GM23248 (cell line): ENCODE measurements around the gene PRDM16. TPM values are rescaled to one million over a fixed set of nuclear protein-coding genes. Genes with fewer than 3 reads are reported as not detected.

Experiments used
- DNase-seq: peaks from one replicate; pipeline ENCODE4 v3.0.0-alpha.2; 2015
- H2AFZ ChIP-seq: fragments of 200-600 bp; sonication (generic); 2 replicates; pipeline ENCODE4 v1.6.1; 2016; ENCODE audit warnings: antibody characterized with exemption
- H3F3A ChIP-seq: fragments of 200-600 bp; sonication (generic); 2 replicates; pipeline ENCODE4 v1.6.1; 2016; ENCODE audit warnings: mild to moderate bottlenecking, antibody characterized with exemption, mixed run types; ENCODE audit not compliant: insufficient read depth
- H3K27ac ChIP-seq: fragments of 200-600 bp; sonication (generic); 2 replicates; pipeline ENCODE4 v1.5.1; 2016; ENCODE audit warnings: mild to moderate bottlenecking
- H3K27me3 ChIP-seq: fragments of 200-600 bp; sonication (generic); replicated peaks from 2 replicates; pipeline ENCODE4 v1.6.1; 2016; ENCODE audit warnings: mild to moderate bottlenecking; ENCODE audit not compliant: insufficient read depth
- H3K36me3 ChIP-seq: fragments of 200-600 bp; sonication (generic); 2 replicates; pipeline ENCODE4 v1.6.1; 2016; ENCODE audit warnings: low read depth, mild to moderate bottlenecking
- H3K4me1 ChIP-seq: fragments of 200-600 bp; sonication (generic); 2 replicates; pipeline ENCODE4 v1.6.1; 2016; ENCODE audit warnings: mild to moderate bottlenecking; ENCODE audit not compliant: insufficient read depth
- H3K4me2 ChIP-seq: fragments of 200-600 bp; sonication (generic); one replicate; pipeline ENCODE4 v1.6.1; 2016; ENCODE audit warnings: mild to moderate bottlenecking; ENCODE audit not compliant: unreplicated experiment
- H3K4me3 ChIP-seq: fragments of 200-600 bp; sonication (generic); 2 replicates; pipeline ENCODE4 v1.5.1; 2016; ENCODE audit warnings: mild to moderate bottlenecking
- H3K79me2 ChIP-seq: fragments of 200-600 bp; sonication (generic); 2 replicates; pipeline ENCODE4 v1.6.1; 2016; ENCODE audit warnings: mild to moderate bottlenecking; ENCODE audit not compliant: insufficient read depth
- H3K9ac ChIP-seq: fragments of 200-600 bp; sonication (generic); 2 replicates; pipeline ENCODE4 v1.6.1; 2016; ENCODE audit warnings: mild to moderate bottlenecking
- H3K9me2 ChIP-seq: fragments of 200-600 bp; sonication (generic); 2 replicates; pipeline ENCODE4 v1.6.1; 2016; ENCODE audit warnings: mixed run types, mild to moderate bottlenecking, moderate library complexity; ENCODE audit not compliant: insufficient read depth
- H3K9me3 ChIP-seq: fragments of 200-600 bp; sonication (generic); one replicate; pipeline ENCODE4 v1.6.1; 2017; ENCODE audit warnings: low read depth
- H4K20me1 ChIP-seq: fragments of 200-600 bp; sonication (generic); 2 replicates; pipeline ENCODE4 v1.6.0; 2016; ENCODE audit not compliant: insufficient read depth
- EZH2 ChIP-seq: fragments of 200-600 bp; sonication (generic); IDR thresholded peaks from 2 replicates; pipeline ENCODE4 v1.6.1; 2018; ENCODE audit warnings: antibody characterized with exemption, mild to moderate bottlenecking; ENCODE audit not compliant: insufficient read depth, poor library complexity, severe bottlenecking
- EZH2phosphoT487 ChIP-seq: fragments of 200-600 bp; sonication (generic); IDR thresholded peaks from 2 replicates; pipeline ENCODE4 v1.6.1; 2018; ENCODE audit warnings: antibody characterized with exemption, moderate library complexity, mild to moderate bottlenecking, low read depth; ENCODE audit not compliant: insufficient read depth
- WGBS, 2 experiments: methylation state at CpG; one replicate each; pipeline ENCODE4 v1.1.6; 2015 to 2017; ENCODE audit warnings: low lambda C conversion rate in 2 of 2, low coverage in 1 of 2; ENCODE audit errors: missing lambda C conversion rate in 2 of 2; 5-methylcytosine and 5-hydroxymethylcytosine counted together
- in situ Hi-C: fragments of 300-500 bp; cut with MboI; formaldehyde crosslinking; loops from 2 replicates; pipeline ENCODE4 v1.15.0; 2020
- polyA plus RNA-seq: library from polyadenylated mRNA; unstranded; fragments of >200 nt; fragmentation: Nextera tagmentation; extraction: Ambion mirVana; gene quantifications from 2 replicates; pipeline ENCODE4 v1.2.1, GENCODE V29; 2016
- total RNA-seq: library from RNA; depleted of rRNA; stranded (reverse); fragments of >200 nt; shearing (Covaris generic); gene quantifications from 2 replicates; pipeline ENCODE4 v1.2.3, GENCODE V29; 2014

PRDM16 gene
- total and polyA plus RNA-seq, 2 experiments from 2014 or later: 0.18 TPM; not detected in 1

GRCh38 chr1:3355089-3355488 is 286.1 kb downstream of the PRDM16 start:
- in situ Hi-C loops: no loop called here
- no peaks in the 10 kb centered on the region for H3K9me3 ChIP-seq
- 0 out of 2 replicates have a peak, but pooled peaks cover 8% of the 10 kb centered on the region for H3K4me1 ChIP-seq
- DNase-seq: no peak
- no peaks in the 10 kb centered on the region for H4K20me1 ChIP-seq
- H3K4me3 ChIP-seq: no peak overlapping the region
- no peak overlapping the region for H3K4me2 ChIP-seq
- H3K79me2 ChIP-seq: no peaks in the 10 kb centered on the region
- no peak for TF ChIP-seq EZH2
- no peak for TF ChIP-seq EZH2phosphoT487
- H3K27me3 ChIP-seq: peaks cover 35% of the 10 kb centered on the region
- no peaks in the 10 kb centered on the region for H3F3A ChIP-seq
- no peak overlapping the region for H3K9ac ChIP-seq
- H3K9me2 ChIP-seq: no peaks in the 10 kb centered on the region
- H3K27ac ChIP-seq: no peak overlapping the region
- H2AFZ ChIP-seq: no peak overlapping the region
- WGBS, 2 experiments: 67 to 73% methylated on average over 8 of the region's 8 CpGs
- no peaks in the 10 kb centered on the region for H3K36me3 ChIP-seq

- 0 out of 2 replicates have a peak, but pooled peaks cover 8% of the 10 kb centered on the region for H3K4me1 ChIP-seq
- H2AFZ ChIP-seq: no peak overlapping the region
- H3F3A ChIP-seq: no peaks in the 10 kb centered on the region
- no peaks in the 10 kb centered on the region for H3K36me3 ChIP-seq
- H3K27ac ChIP-seq: no peak overlapping the region
- no peaks in the 10 kb centered on the region for H3K9me3 ChIP-seq
- no peaks in the 10 kb centered on the region for H4K20me1 ChIP-seq
- in situ Hi-C loops: no loop called here
- H3K79me2 ChIP-seq: no peaks in the 10 kb centered on the region
- H3K9ac ChIP-seq: no peak overlapping the region
- TF ChIP-seq EZH2 (no peak), EZH2phosphoT487 (no peak)
- peaks cover 43% of the 10 kb centered on the region for H3K27me3 ChIP-seq
- no peak overlapping the region for H3K4me3 ChIP-seq
- H3K4me2 ChIP-seq: no peak overlapping the region
- H3K9me2 ChIP-seq: no peaks in the 10 kb centered on the region
- no peak for DNase-seq
- WGBS, 2 experiments: 64 to 65% methylated on average over 37 of the region's 37 CpGs
Observed at GRCh38 chr1:3355894-3356826, 287.2 kb downstream of the PRDM16 start.

GRCh38 chr1:3356827-3357460 is 287.9 kb downstream of the PRDM16 start:
- peaks cover 51% of the 10 kb centered on the region for H3K27me3 ChIP-seq
- TF ChIP-seq EZH2phosphoT487 (no peak), EZH2 (no peak)
- H3F3A ChIP-seq: no peaks in the 10 kb centered on the region
- H3K9ac ChIP-seq: no peak overlapping the region
- H3K36me3 ChIP-seq: no peaks in the 10 kb centered on the region
- in situ Hi-C loops: no loop called here
- H3K9me3 ChIP-seq: no peaks in the 10 kb centered on the region
- no peak overlapping the region for H2AFZ ChIP-seq
- H3K4me3 ChIP-seq: no peak overlapping the region
- H4K20me1 ChIP-seq: no peaks in the 10 kb centered on the region
- DNase-seq: no peak
- 56% methylated on average over 21 of the region's 21 CpGs for WGBS, 2 experiments
- no peaks in the 10 kb centered on the region for H3K79me2 ChIP-seq
- H3K4me1 ChIP-seq: 0 out of 2 replicates have a peak, but pooled peaks cover 8% of the 10 kb centered on the region
- no peak overlapping the region for H3K27ac ChIP-seq
- H3K9me2 ChIP-seq: no peaks in the 10 kb centered on the region
- no peak overlapping the region for H3K4me2 ChIP-seq

DNA sequence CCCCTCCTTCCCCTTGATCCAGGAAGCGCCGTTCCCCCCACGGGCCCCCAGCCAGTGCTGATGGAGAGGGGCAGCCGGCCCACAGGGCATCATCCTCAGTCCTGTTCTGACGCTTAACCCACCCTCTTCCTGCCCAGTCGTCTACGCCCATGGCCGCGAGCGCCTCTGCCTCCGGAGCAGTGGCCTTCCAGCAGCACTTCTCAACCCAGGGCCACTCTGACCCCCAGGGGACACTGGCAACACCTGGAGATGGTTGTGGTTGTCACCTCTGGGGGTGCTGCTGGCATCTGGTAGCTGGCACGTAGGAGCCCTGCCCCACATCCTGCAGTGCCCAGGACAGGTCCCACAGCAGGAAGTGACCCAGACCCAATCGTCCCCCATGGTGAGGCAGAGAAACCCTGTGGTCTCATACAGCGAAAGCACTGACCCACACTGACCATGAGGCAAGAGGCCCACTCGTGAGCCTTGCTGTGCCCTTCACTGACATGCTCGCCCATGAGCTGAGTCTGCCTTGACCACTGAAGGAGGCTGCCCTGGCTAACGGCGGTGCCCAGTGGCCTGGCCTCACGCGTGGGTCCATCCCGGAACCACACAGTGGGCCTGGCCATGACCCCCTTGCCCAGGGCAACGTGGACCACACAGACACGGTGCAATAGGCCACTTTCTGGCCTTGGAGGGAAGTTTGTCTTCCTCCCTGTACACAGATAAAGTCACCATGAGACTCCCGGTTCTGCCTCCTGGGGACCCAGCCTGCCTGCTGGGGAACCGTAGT is 288.7 kb downstream of the PRDM16 start:
- Histone ChIP-seq H3K27me3 (peaks cover 54% of the 10 kb centered on the region), H3K4me3 (no peak overlapping the region), H3K9me2 (no peaks in the 10 kb centered on the region), H3K4me2 (no peak overlapping the region), H3F3A (no peaks in the 10 kb centered on the region), H3K79me2 (no peaks in the 10 kb centered on the region), H2AFZ (no peak overlapping the region), H4K20me1 (no peaks in the 10 kb centered on the region), H3K27ac (no peak overlapping the region), H3K9me3 (no peaks in the 10 kb centered on the region), H3K36me3 (no peaks in the 10 kb centered on the region), H3K9ac (no peak overlapping the region), H3K4me1 (0 out of 2 replicates have a peak, but pooled peaks cover 1% of the 10 kb centered on the region)
- in situ Hi-C loops: no loop called here
- TF ChIP-seq EZH2 (no peak), EZH2phosphoT487 (no peak)
- DNase-seq: no peak
- WGBS, 2 experiments: 73 to 89% methylated on average over 16 to 25 of the region's 25 CpGs
